Spleen (tissue), 11 donors: Measurements from ENCODE around the gene UBE2N. TPM values are rescaled to one million over a fixed set of nuclear protein-coding genes. Genes with fewer than 3 reads are reported as not detected.

Experiments used
- DNase-seq: peaks from one replicate; pipeline ENCODE4 v3.0.0-alpha.2; 2020
- H3K27ac ChIP-seq, 8 donors: fragments of 200-600 bp; sonication (generic) in 7 of 8; 1 replicate in 4 of 8; 2 replicates in 4 of 8; pipeline versions ENCODE4 v1.5.0 to v1.8.0; 2016 to 2021; ENCODE audit warnings: inconsistent platforms in 4 of 8, mild to moderate bottlenecking in 4 of 8, moderate library complexity in 1 of 8
- H3K27me3 ChIP-seq, 7 donors: fragments of 200-600 bp; sonication (generic) in 6 of 7; replicated peaks in 1 of 7; 1 replicate in 4 of 7; 2 replicates in 3 of 7; pipeline versions ENCODE4 v1.5.0 to v1.8.0; 2016 to 2021; ENCODE audit warnings: inconsistent platforms in 3 of 7, mild to moderate bottlenecking in 1 of 7
- H3K36me3 ChIP-seq, 6 donors: fragments of 200-600 bp; sonication (generic) in 5 of 6; 1 replicate in 4 of 6; 2 replicates in 2 of 6; pipeline versions ENCODE4 v1.5.0 to v1.8.0; 2016 to 2021; ENCODE audit warnings: inconsistent platforms in 2 of 6
- H3K4me1 ChIP-seq, 6 donors: fragments of 200-600 bp; sonication (generic) in 5 of 6; 1 replicate in 3 of 6; 2 replicates in 3 of 6; pipeline versions ENCODE4 v1.5.0 to v1.8.0; 2016 to 2021; ENCODE audit warnings: inconsistent platforms in 3 of 6
- H3K4me3 ChIP-seq, 8 donors: fragments of 200-600 bp; sonication (generic) in 7 of 8; 1 replicate in 4 of 8; 2 replicates in 4 of 8; pipeline versions ENCODE4 v1.5.0 to v1.8.0; 2016 to 2021; ENCODE audit warnings: inconsistent platforms in 4 of 8, mild to moderate bottlenecking in 4 of 8, moderate library complexity in 2 of 8
- H3K9me3 ChIP-seq, 8 donors: fragments of 200-600 bp; sonication (generic) in 7 of 8; 1 replicate in 4 of 8; 2 replicates in 4 of 8; pipeline versions ENCODE4 v1.5.0 to v1.8.0; 2016 to 2021; ENCODE audit warnings: inconsistent platforms in 4 of 8
- CTCF ChIP-seq, 11 experiments: fragments of 200-600 bp in 7 of 11; fragments of 450-650 bp in 4 of 11; sonication (generic) in 4 of 11; IDR thresholded peaks in 8 of 11; conservative IDR thresholded peaks in 3 of 11; 1 replicate in 7 of 11; 2 replicates in 4 of 11; pipeline versions ENCODE4 v1.4.0 to v1.8.0; 2016 to 2021; ENCODE audit warnings: antibody characterized with exemption in 11 of 11, inconsistent platforms in 4 of 11, mild to moderate bottlenecking in 1 of 11
- POLR2A ChIP-seq, 3 donors: fragments of 450-650 bp; IDR thresholded peaks; one replicate each; pipeline ENCODE4 v1.5.1; 2017; ENCODE audit warnings: antibody characterized with exemption in 3 of 3, mild to moderate bottlenecking in 1 of 3
- POLR2AphosphoS5 ChIP-seq, 3 donors: sonication (generic); formaldehyde crosslinking; IDR thresholded peaks; one replicate each; pipeline ENCODE4 v1.5.1; 2017; ENCODE audit warnings: antibody characterized with exemption in 3 of 3
- WGBS, 5 donors: extraction: QIAGEN DNeasy Blood & Tissue Kit in 3 of 5; methylation state at CpG; one replicate each; pipeline versions ENCODE4 v1.1.5 to v1.1.7; 2013 to 2018; 5-methylcytosine and 5-hydroxymethylcytosine counted together
- intact Hi-C: fragments of 100-400 bp; cut with DNase I; formaldehyde crosslinking; loops from one replicate; pipeline ENCODE4 v1.15.0; 2023; ENCODE audit warnings: low total_unique reads
- polyA plus RNA-seq, 3 donors: library from polyadenylated mRNA; stranded (reverse); fragments of 200-250 nt; gene quantifications; one replicate each; pipeline ENCODE4 v1.2.1, GENCODE V29; 2013
- total RNA-seq, 7 donors: library from RNA; depleted of rRNA in 3 of 7; stranded (reverse); fragments of >200 nt in 3 of 7; fragmentation: NEBNext Ultra II Directional in 4 of 7; extraction: Animal tissue kit (Norgen Biotek cat#: 25700) in 4 of 7; gene quantifications; one replicate each; pipeline versions ENCODE4 v1.1.0 to v1.2.1, GENCODE V29; 2016 to 2021
- donor health status: healthy with polysubstance abuse.
- donor health status: DM: no; HTN: no; CAD: no; lungs with moderate emphysema.
- donor health status: DM: no; HTN: no; CAD: no.
- donor health status: Bipolar disorder and iron deficiency.
- donor health status: healthy.
- donor health status: DM: no; HTN: no; CAD: no.
- donor health status: DM: yes; HTN: yes; CAD: no.

The UBE2N gene
- total and polyA plus RNA-seq, 10 donors = 33.5 to 84.4 (median 63.0) TPM

GRCh38 chr12:93453633-93454032 is 11.9 kb upstream of the UBE2N start:
- intact Hi-C loops = no loop called here
- Histone ChIP-seq H3K27me3 (no peaks in the 10 kb centered on the region), H3K4me1 (no peaks in the 10 kb centered on the region), H3K36me3 (no peaks in the 10 kb centered on the region), H3K9me3 (no peaks in the 10 kb centered on the region), H3K27ac (no peak overlapping the region), H3K4me3 (no peak overlapping the region)
- DNase-seq = no peak
- WGBS, 5 donors = 86 to 93% (median 90%) methylated on average over 5 of the region's 5 CpGs
- no peak for TF ChIP-seq CTCF (IDR thresholded peaks at IDR 0.05 in 8 of 11, conservative IDR thresholded peaks at IDR 0.05 in 3 of 11)
- TF ChIP-seq POLR2AphosphoS5 (IDR thresholded peaks at IDR 0.05) = no peak
- no peak for TF ChIP-seq POLR2A (IDR thresholded peaks at IDR 0.05)

DNA sequence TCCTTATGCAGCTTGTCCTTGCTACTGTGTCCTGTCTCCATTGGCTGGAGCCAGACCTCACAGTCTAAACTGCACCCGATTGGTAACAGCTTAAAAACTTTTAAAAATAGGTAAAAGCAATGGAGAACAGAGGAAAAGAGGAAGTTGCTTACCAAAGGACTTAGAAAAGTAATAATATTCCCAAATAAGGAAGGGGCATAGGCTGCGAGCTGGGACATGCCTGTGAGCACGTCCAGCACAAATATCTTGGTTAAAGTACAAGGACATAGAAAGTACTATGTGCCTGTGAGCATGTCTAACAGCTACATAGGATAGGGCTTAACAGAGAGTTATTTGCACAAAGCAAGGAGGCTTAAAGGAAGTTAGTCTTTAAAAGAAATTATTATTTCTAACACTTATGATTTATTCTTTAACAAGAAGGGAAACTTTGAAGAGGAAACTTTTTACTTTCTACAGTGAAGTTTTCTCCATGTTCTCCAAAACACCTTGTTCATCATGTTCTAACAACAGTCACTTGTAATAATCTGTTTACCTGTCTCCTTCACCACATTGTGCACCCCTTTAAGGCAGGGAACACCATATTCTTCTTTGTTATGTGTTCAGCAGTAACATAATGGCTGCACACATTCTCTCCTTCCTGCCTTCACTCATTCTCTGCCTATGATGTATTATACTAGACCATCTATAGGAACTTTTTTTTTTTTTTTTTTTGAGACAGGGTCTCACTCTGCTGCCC is 9.8 kb upstream of the UBE2N start:
- 51 to 81% (median 59%) methylated on average over 3 of the region's 3 CpGs for WGBS, 5 donors
- TF ChIP-seq POLR2AphosphoS5 (IDR thresholded peaks at IDR 0.05) (no peak), POLR2A (IDR thresholded peaks at IDR 0.05) (no peak), CTCF (IDR thresholded peaks at IDR 0.05 in 8 of 11, conservative IDR thresholded peaks at IDR 0.05 in 3 of 11) (no peak)
- intact Hi-C loops = no loop called here
- no peak overlapping the region for H3K4me3 ChIP-seq
- H3K27me3 ChIP-seq = no peaks in the 10 kb centered on the region
- no peaks in the 10 kb centered on the region for H3K36me3 ChIP-seq
- H3K27ac ChIP-seq = no peak overlapping the region
- no peak for DNase-seq
- no peaks in the 10 kb centered on the region for H3K4me1 ChIP-seq
- no peaks in the 10 kb centered on the region for H3K9me3 ChIP-seq

GRCh38 chr12:93449277-93449676 is 7.5 kb upstream of the UBE2N start:
- intact Hi-C loops = no loop called here
- WGBS, 5 donors = 61 to 86% (median 73%) methylated on average over 1 of the region's 1 CpG
- Histone ChIP-seq H3K27ac (no peak overlapping the region), H3K27me3 (no peaks in the 10 kb centered on the region), H3K9me3 (no peaks in the 10 kb centered on the region), H3K4me1 (no peaks in the 10 kb centered on the region), H3K4me3 (no peak overlapping the region), H3K36me3 (no peaks in the 10 kb centered on the region)
- TF ChIP-seq POLR2A (IDR thresholded peaks at IDR 0.05) (no peak), CTCF (IDR thresholded peaks at IDR 0.05 in 8 of 11, conservative IDR thresholded peaks at IDR 0.05 in 3 of 11) (no peak), POLR2AphosphoS5 (IDR thresholded peaks at IDR 0.05) (no peak)
- no peak for DNase-seq

GRCh38 chr12:93448796-93449195 is 7.0 kb upstream of the UBE2N start:
- Histone ChIP-seq H3K9me3 (no peaks in the 10 kb centered on the region), H3K4me1 (no peaks in the 10 kb centered on the region), H3K4me3 (no peak overlapping the region), H3K36me3 (no peaks in the 10 kb centered on the region), H3K27me3 (no peaks in the 10 kb centered on the region), H3K27ac (no peak overlapping the region)
- intact Hi-C loops = no loop called here
- WGBS, 5 donors = 71 to 79% (median 75%) methylated on average over 5 of the region's 5 CpGs
- no peak for DNase-seq
- no peak for TF ChIP-seq CTCF (IDR thresholded peaks at IDR 0.05 in 8 of 11, conservative IDR thresholded peaks at IDR 0.05 in 3 of 11)
- TF ChIP-seq POLR2AphosphoS5 (IDR thresholded peaks at IDR 0.05) = no peak
- no peak for TF ChIP-seq POLR2A (IDR thresholded peaks at IDR 0.05)
